NCI-H2196 treated with DMSO at 0.1 percent for 48 hours (cell line): ENCODE results near the gene ARHGDIG.
A peak's percentile ranks its signal among the peaks of the same experiment; 100 is the strongest.

Experiments
- DNase-seq: peaks from one replicate; lab custom pipeline; 2025; ENCODE audit not compliant: unreplicated experiment; lab: John Stamatoyannopoulos, UW

ARHGDIG gene

GRCh38 chr16:293043-293775 is 12.8 kb downstream of the ARHGDIG start:
- DNase-seq, result no peak

GRCh38 chr16:296276-296675 is 15.9 kb downstream of the ARHGDIG start:
- DNase-seq, result no peak

GRCh38 chr16:296806-297510 is 16.6 kb downstream of the ARHGDIG start:
- DNase-seq, result no peak

- DNase-seq, result no peak
Observed at GRCh38 chr16:297832-298231, 17.4 kb downstream of the ARHGDIG start.

GRCh38 chr16:301235-301634 is 20.8 kb downstream of the ARHGDIG start:
- DNase-seq, result no peak

- no peak for DNase-seq
Observed at GRCh38 chr16:301950-302349, 21.6 kb downstream of the ARHGDIG start.

- no peak for DNase-seq
Observed at GRCh38 chr16:303760-304505, 23.5 kb downstream of the ARHGDIG start.

GRCh38 chr16:305916-306626 is 25.7 kb downstream of the ARHGDIG start:
- no peak for DNase-seq

GRCh38 chr16:306911-307370 is 26.6 kb downstream of the ARHGDIG start:
- DNase-seq, result no peak

- no peak for DNase-seq
Observed at GRCh38 chr16:307691-308312, 27.4 kb downstream of the ARHGDIG start.

GRCh38 chr16:309476-309875 is 29.1 kb downstream of the ARHGDIG start:
- DNase-seq, result no peak

- no peak for DNase-seq
Observed at GRCh38 chr16:311725-312124, 31.3 kb downstream of the ARHGDIG start.

GRCh38 chr16:314351-314750 is 34.0 kb downstream of the ARHGDIG start:
- no peak for DNase-seq

GRCh38 chr16:314795-315299 is 34.5 kb downstream of the ARHGDIG start:
- DNase-seq, result no peak

GRCh38 chr16:316741-317464 is 36.5 kb downstream of the ARHGDIG start:
- DNase-seq, result no peak

- no peak for DNase-seq
Observed at GRCh38 chr16:317583-317982, 37.2 kb downstream of the ARHGDIG start.

- peak; percentile 15 for DNase-seq
Observed at GRCh38 chr16:318628-319027, 38.2 kb downstream of the ARHGDIG start.

GRCh38 chr16:320206-320605 is 39.8 kb downstream of the ARHGDIG start:
- no peak for DNase-seq

GRCh38 chr16:321532-321931 is 41.1 kb downstream of the ARHGDIG start:
- DNase-seq, result no peak
